22Rv1 (cell line): ENCODE data around the gene FBH1.

ENCODE experiments used
- CTCF ChIP-seq: fragments of 450-650 bp; IDR thresholded peaks from 2 replicates; pipeline ENCODE4 v1.5.1; 2017; ENCODE audit warnings: mild to moderate bottlenecking
- ZFX ChIP-seq: fragments of 450-650 bp; IDR thresholded peaks from 2 replicates; pipeline ENCODE4 v1.6.1; 2017; ENCODE audit warnings: antibody characterized with exemption, borderline replicate concordance

- no peak for TF ChIP-seq CTCF
- TF ChIP-seq ZFX: no peak
These were observed 56.7 kb downstream of the FBH1 start for GRCh38 chr10:5946786-5947185.
